Endothelial cell of umbilical vein (primary cell): ENCODE measurements around the gene PSMB7. TPM values are rescaled to one million over a fixed set of nuclear protein-coding genes. Genes with fewer than 3 reads are reported as not detected.

Experiments used
- BruUV-seq: library from RNA; stranded (reverse); fragments of 400-500 nt; replicated peaks from 2 replicates; lab custom pipeline; 2021; lab: Mats Ljungman, UMichigan
- CTCF ChIA-PET: fragments of 300-600, 350-600 bp; sonication (Branson Sonifier 250); formaldehyde crosslinking; loops from one replicate; lab custom pipeline; 2021; ENCODE audit warnings: antibody characterized with exemption, inconsistent platforms; lab: Charles Lee
- POLR2A ChIA-PET: fragments of 300-600, 350-600 bp; sonication (Branson Sonifier 250); formaldehyde crosslinking; loops from one replicate; lab custom pipeline; 2021; ENCODE audit warnings: antibody characterized with exemption, inconsistent platforms; lab: Charles Lee
- DNase-seq: peaks from one replicate; pipeline ENCODE4 v3.0.0-alpha.2; 2011; ENCODE audit warnings: low read depth, low spot score
- FAIRE-seq: peaks from 2 replicates; lab custom pipeline; 2011; peaks lifted over from hg19 to GRCh38; lab: Jason Lieb, UNC
- H2AFZ ChIP-seq: 2 replicates; pipeline ENCODE4 v1.6.0; 2012; ENCODE audit warnings: low read depth, low read length, control low read depth, inconsistent platforms
- H3K27ac ChIP-seq: 2 replicates; pipeline ENCODE4 v1.5.1; 2011; ENCODE audit warnings: low read depth, mild to moderate bottlenecking, control low read depth, low read length, moderate library complexity; ENCODE audit not compliant: insufficient read depth
- H3K27me3 ChIP-seq, 2 experiments: 2 replicates each; pipeline versions ENCODE4 v1.6.0 to v1.6.1; 2011; ENCODE audit warnings: low read length in 2 of 2, mixed read lengths in 1 of 2; ENCODE audit not compliant: control insufficient read depth in 2 of 2, insufficient read depth in 2 of 2
- H3K36me3 ChIP-seq, 2 experiments: 2 replicates in 1 of 2; 3 replicates in 1 of 2; pipeline ENCODE4 v1.5.1; 2011; ENCODE audit warnings: low read length in 2 of 2, mild to moderate bottlenecking in 1 of 2, moderate library complexity in 1 of 2; ENCODE audit not compliant: control insufficient read depth in 2 of 2, insufficient read depth in 2 of 2; ENCODE audit errors: extremely low read depth in 1 of 2
- H3K4me1 ChIP-seq: 3 replicates; pipeline ENCODE4 v1.5.1; 2011; ENCODE audit warnings: mild to moderate bottlenecking, low read length; ENCODE audit not compliant: control insufficient read depth, insufficient read depth; ENCODE audit errors: extremely low read depth
- H3K4me2 ChIP-seq: 2 replicates; pipeline ENCODE4 v1.6.1; 2011; ENCODE audit warnings: low read length, control low read depth, mixed read lengths; ENCODE audit not compliant: insufficient read depth
- H3K4me3 ChIP-seq, 3 experiments: fragments of 200-600 bp in 1 of 3; sonication (generic), shearing (Covaris generic) in 1 of 3; replicated peaks in 1 of 3; 2 replicates each; pipeline ENCODE4 v1.5.1; 2011 to 2016; ENCODE audit warnings: control low read depth in 3 of 3, low read length in 3 of 3, mild to moderate bottlenecking in 2 of 3, inconsistent platforms in 1 of 3, low read depth in 1 of 3, moderate library complexity in 1 of 3; ENCODE audit not compliant: insufficient read depth in 1 of 3
- H3K79me2 ChIP-seq: 2 replicates; pipeline ENCODE4 v1.6.0; 2012; ENCODE audit warnings: low read length, inconsistent platforms; ENCODE audit not compliant: control insufficient read depth, insufficient read depth
- H3K9ac ChIP-seq: replicated peaks from 2 replicates; pipeline ENCODE3; 2011; ENCODE audit warnings: low read length, control low read depth; ENCODE audit not compliant: insufficient read depth; ENCODE audit errors: extremely low read depth
- H3K9me1 ChIP-seq: replicated peaks from 3 replicates; pipeline ENCODE4 v1.6.0; 2011; ENCODE audit warnings: mild to moderate bottlenecking, low read length; ENCODE audit not compliant: control insufficient read depth, insufficient read depth; ENCODE audit errors: extremely low read depth
- H3K9me3 ChIP-seq: replicated peaks from 2 replicates; pipeline ENCODE4 v1.5.1; 2012; ENCODE audit warnings: low read length, inconsistent platforms; ENCODE audit not compliant: control insufficient read depth, insufficient read depth
- H4K20me1 ChIP-seq: replicated peaks from 2 replicates; pipeline ENCODE3; 2011; ENCODE audit warnings: mild to moderate bottlenecking, low read length; ENCODE audit not compliant: control insufficient read depth, insufficient read depth; ENCODE audit errors: extremely low read depth
- EZH2 ChIP-seq: IDR thresholded peaks from 2 replicates; pipeline ENCODE4 v1.6.1; 2012; ENCODE audit warnings: borderline replicate concordance, low read depth, mild to moderate bottlenecking, moderate library complexity, low read length, inconsistent platforms; ENCODE audit not compliant: severe bottlenecking
- GATA2 ChIP-seq: IDR thresholded peaks from 2 replicates; pipeline ENCODE4 v1.7.0; 2011; ENCODE audit warnings: low read depth, mild to moderate bottlenecking, moderate library complexity, mixed read lengths, low read length; ENCODE audit not compliant: insufficient read length, insufficient read depth
- JUN ChIP-seq: IDR thresholded peaks from 2 replicates; pipeline ENCODE4 v1.6.1; 2011; ENCODE audit warnings: borderline replicate concordance, low read depth; ENCODE audit not compliant: insufficient read length, insufficient read depth
- MYC ChIP-seq: IDR thresholded peaks from one replicate; pipeline ENCODE4 v1.6.1; 2011; ENCODE audit warnings: mild to moderate bottlenecking, low read depth, low read length
- POLR2A ChIP-seq: IDR thresholded peaks from 2 replicates; pipeline ENCODE4 v1.6.1; 2012; ENCODE audit warnings: low read depth, mild to moderate bottlenecking, control low read depth, low read length
- POLR2AphosphoS5 ChIP-seq: IDR thresholded peaks from 2 replicates; pipeline ENCODE4 v1.6.1; 2012; ENCODE audit warnings: low read depth, mild to moderate bottlenecking, control low read depth, low read length, moderate library complexity; ENCODE audit not compliant: insufficient read depth
- dilution Hi-C: fragments of 300-500 bp; cut with MboI; formaldehyde crosslinking; loops from one replicate; pipeline ENCODE4 v1.15.0; 2019; ENCODE audit warnings: low sequenced_read_pairs; ENCODE audit not compliant: extremely low pct_ligation_motif_present
- intact Hi-C: fragments of 100-400 bp; cut with micrococcal nuclease; formaldehyde crosslinking; loops from one replicate; pipeline ENCODE4 v1.10.0; 2022
- polyA plus RNA-seq, 4 experiments: library from polyadenylated mRNA; depleted of rRNA in 3 of 4; stranded (reverse) in 3 of 4; unstranded in 1 of 4; fragments of >200 nt; gene quantifications; 2 replicates each; pipeline versions ENCODE4 v1.2.1 to v1.2.3, GENCODE V29; 2011 to 2012; ENCODE audit warnings: missing spikeins in 1 of 4
- total RNA-seq: library from RNA; stranded (reverse); gene quantifications from 2 replicates; pipeline ENCODE4 v1.2.3, GENCODE V29; 2021
- TF ChIP-seq, protein P1 (sequence below): IDR thresholded peaks from 2 replicates; pipeline ENCODE4 v1.6.1; 2011; ENCODE audit not compliant: insufficient read depth, insufficient read length
- TF ChIP-seq, protein P2 (sequence below), 2 donors: IDR thresholded peaks; 1 replicate in 1 of 2; 2 replicates in 1 of 2; pipeline ENCODE4 v1.5.1; 2011; ENCODE audit warnings: low read length in 2 of 2, mild to moderate bottlenecking in 2 of 2, moderate library complexity in 2 of 2, control low read depth in 1 of 2, inconsistent platforms in 1 of 2, low read depth in 1 of 2; ENCODE audit not compliant: insufficient read depth in 1 of 2; ENCODE audit errors: extremely low read depth in 1 of 2

The PSMB7 gene
- total and polyA plus RNA-seq, 2 donors (not counting 3 experiments of a cell fraction or from before 2014, with no cell fraction given) = 227 to 366 TPM

GRCh38 chr9:124440786-124441185, 25.5 kb upstream of the PSMB7 start:
- POLR2A ChIA-PET = no interaction called here

DNA sequence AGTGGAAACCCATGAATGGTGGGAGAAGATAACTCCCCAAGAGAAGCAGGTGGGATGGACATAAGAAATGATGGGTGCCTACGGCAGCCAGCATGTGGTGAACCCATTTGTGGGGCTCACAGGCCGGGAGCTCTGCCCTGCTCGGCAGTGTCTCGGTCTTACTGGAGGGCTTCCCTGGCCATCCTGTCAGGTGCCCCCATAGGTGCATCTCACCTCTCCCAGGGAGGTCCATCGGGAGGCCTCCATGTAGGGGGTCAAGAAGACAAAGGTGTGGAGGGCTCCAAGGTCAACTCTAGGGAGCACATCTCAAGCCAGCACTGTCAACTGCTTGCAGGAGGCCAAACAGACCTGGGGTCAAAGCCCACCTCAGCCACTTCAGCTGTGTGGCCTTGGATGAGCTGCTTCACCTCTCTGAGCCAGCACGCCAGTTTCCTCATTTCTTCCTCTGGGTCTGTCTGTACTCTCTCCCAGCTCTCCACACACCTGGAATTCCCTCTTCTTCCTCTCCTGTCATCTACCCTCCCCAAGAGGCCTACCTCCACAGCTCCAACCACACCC, 24.5 kb upstream of the PSMB7 start:
- TF ChIP-seq EZH2 = no peak
- TF ChIP-seq POLR2A = no peak
- no peak for TF ChIP-seq POLR2AphosphoS5
- TF ChIP-seq, protein P1, sequence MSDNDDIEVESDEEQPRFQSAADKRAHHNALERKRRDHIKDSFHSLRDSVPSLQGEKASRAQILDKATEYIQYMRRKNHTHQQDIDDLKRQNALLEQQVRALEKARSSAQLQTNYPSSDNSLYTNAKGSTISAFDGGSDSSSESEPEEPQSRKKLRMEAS = no peak
- TF ChIP-seq MYC = no peak
- no peak for TF ChIP-seq JUN
- no peak for TF ChIP-seq GATA2
- TF ChIP-seq, protein P2, sequence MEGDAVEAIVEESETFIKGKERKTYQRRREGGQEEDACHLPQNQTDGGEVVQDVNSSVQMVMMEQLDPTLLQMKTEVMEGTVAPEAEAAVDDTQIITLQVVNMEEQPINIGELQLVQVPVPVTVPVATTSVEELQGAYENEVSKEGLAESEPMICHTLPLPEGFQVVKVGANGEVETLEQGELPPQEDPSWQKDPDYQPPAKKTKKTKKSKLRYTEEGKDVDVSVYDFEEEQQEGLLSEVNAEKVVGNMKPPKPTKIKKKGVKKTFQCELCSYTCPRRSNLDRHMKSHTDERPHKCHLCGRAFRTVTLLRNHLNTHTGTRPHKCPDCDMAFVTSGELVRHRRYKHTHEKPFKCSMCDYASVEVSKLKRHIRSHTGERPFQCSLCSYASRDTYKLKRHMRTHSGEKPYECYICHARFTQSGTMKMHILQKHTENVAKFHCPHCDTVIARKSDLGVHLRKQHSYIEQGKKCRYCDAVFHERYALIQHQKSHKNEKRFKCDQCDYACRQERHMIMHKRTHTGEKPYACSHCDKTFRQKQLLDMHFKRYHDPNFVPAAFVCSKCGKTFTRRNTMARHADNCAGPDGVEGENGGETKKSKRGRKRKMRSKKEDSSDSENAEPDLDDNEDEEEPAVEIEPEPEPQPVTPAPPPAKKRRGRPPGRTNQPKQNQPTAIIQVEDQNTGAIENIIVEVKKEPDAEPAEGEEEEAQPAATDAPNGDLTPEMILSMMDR (IDR thresholded peaks at IDR 0.05; ENCODE audit: extremely low read depth in 1 of 2, insufficient read depth in 1 of 2, low read depth in 1 of 2, low read length in 2 of 2) = no peak
- Histone ChIP-seq H3K27me3 (peaks cover 0 to 2% of the 10 kb centered on the region in 2 experiments), H4K20me1 (no peaks in the 10 kb centered on the region), H3K36me3 (no peaks in the 10 kb centered on the region), H3K79me2 (no peaks in the 10 kb centered on the region), H3K9me3 (no peaks in the 10 kb centered on the region), H3K27ac (no peak overlapping the region), H3K9ac (no peak overlapping the region), H3K9me1 (no peaks in the 10 kb centered on the region), H2AFZ (no peak overlapping the region), H3K4me3 (no peak overlapping the region), H3K4me1 (no peaks in the 10 kb centered on the region), H3K4me2 (no peak overlapping the region)
- dilution Hi-C loops = no loop called here
- CTCF ChIA-PET = no interaction called here
- no peak for FAIRE-seq
- POLR2A ChIA-PET = no interaction called here
- BruUV-seq = no TSS peak
- DNase-seq = no peak
- intact Hi-C loops = no loop called here

More at GRCh38 chr9:124440786-124441185, 25.5 kb upstream of the PSMB7 start:
- DNase-seq (no peak), FAIRE-seq (no peak)
- Histone ChIP-seq H4K20me1 (no peaks in the 10 kb centered on the region), H3K4me1 (no peaks in the 10 kb centered on the region), H3K27ac (no peak overlapping the region), H3K4me2 (no peak overlapping the region), H3K27me3 (peaks cover 0 to 2% of the 10 kb centered on the region in 2 experiments), H3K36me3 (no peaks in the 10 kb centered on the region), H3K9me3 (no peaks in the 10 kb centered on the region), H3K9ac (no peak overlapping the region), H3K9me1 (no peaks in the 10 kb centered on the region), H3K4me3 (no peak overlapping the region), H3K79me2 (no peaks in the 10 kb centered on the region), H2AFZ (no peak overlapping the region)
- dilution Hi-C loops = no loop called here
- CTCF ChIA-PET = interaction anchor here (0.6 kb wide), 1 partner anchor 69 kb away, joined by 3 read pairs; no protein-coding TSS in a partner anchor
- TF ChIP-seq POLR2A (no peak), MYC (no peak)
- TF ChIP-seq, protein P1 = no peak
- intact Hi-C loops = no loop called here
- no TSS peak for BruUV-seq
